ENCODE data around the gene CD7.
A peak's percentile ranks its signal among the peaks of the same experiment; 100 is the strongest.

Gene CD7

GRCh38 chr17:82353484-82353883 lies 36.1 kb upstream of the CD7 start:
- Histone ChIP-seq H4K91ac (ENCODE audit: low read depth, low read length, poor library complexity) (no peak overlapping the region), H2BK120ac (ENCODE audit: low read depth, low read length) (no peak overlapping the region), H3K4me3 (ENCODE audit: low read length in 2 of 2) (no peak overlapping the region), H3K4me2 (ENCODE audit: insufficient read depth, low read length, poor library complexity, severe bottlenecking) (no peak overlapping the region), H3K9me3 (replicated peaks in 1 of 2; ENCODE audit: control insufficient read depth in 2 of 2, insufficient read depth in 1 of 2, low read depth in 1 of 2, low read length in 2 of 2) (no peaks in the 10 kb centered on the region), H3K23ac (ENCODE audit: low read depth, low read length, poor library complexity) (no peak overlapping the region), H3K27me3 (ENCODE audit: control insufficient read depth in 3 of 3, insufficient read depth in 3 of 3, low read depth in 1 of 3, low read length in 3 of 3) (peaks cover 0 to 15% (median 0%) of the 10 kb centered on the region in 3 experiments), H4K8ac (ENCODE audit: low read depth, low read length) (no peak overlapping the region), H3K14ac (ENCODE audit: low read length) (no peak overlapping the region), H3K36me3 (replicated peaks in 1 of 2; ENCODE audit: control insufficient read depth in 2 of 2, insufficient read depth in 2 of 2, low read length in 2 of 2) (no peaks in the 10 kb centered on the region), H3K4ac (ENCODE audit: low read length) (no peak overlapping the region), H3K27ac (replicated peaks; ENCODE audit: low read length) (no peak overlapping the region), H2BK12ac (ENCODE audit: low read length) (no peak overlapping the region), H3K18ac (ENCODE audit: low read length) (no peak overlapping the region), H2AFZ (ENCODE audit: low read length) (no peak overlapping the region), H3K4me1 (ENCODE audit: control insufficient read depth in 2 of 2, insufficient read depth in 1 of 2, low read depth in 1 of 2, low read length in 2 of 2) (peaks cover 3 to 8% of the 10 kb centered on the region in 2 donors), H2AK5ac (ENCODE audit: low read depth, low read length) (peak overlapping the region; percentile 62), H2BK15ac (ENCODE audit: low read length) (peak overlapping the region; percentile 49), H2BK5ac (ENCODE audit: low read length) (no peak overlapping the region), H3K9ac (ENCODE audit: low read depth, low read length, poor library complexity) (no peak overlapping the region), H3K79me1 (ENCODE audit: low read depth, low read length) (no peaks in the 10 kb centered on the region)
- no peak for DNase-seq (ENCODE audit: low spot score)
- WGBS, 2 donors (ENCODE audit: extremely low coverage in 2 of 2, insufficient read length in 2 of 2, insufficient replicate concordance in 1 of 2): no CpG with 5 or more reads among the region's 8 CpGs

- no CpG with 5 or more reads among the region's 26 CpGs for WGBS, 2 donors (ENCODE audit: extremely low coverage in 2 of 2, insufficient read length in 2 of 2, insufficient replicate concordance in 1 of 2)
- Histone ChIP-seq H3K23ac (ENCODE audit: low read depth, low read length, poor library complexity) (peak overlapping the region; percentile 85), H3K36me3 (replicated peaks in 1 of 2; ENCODE audit: control insufficient read depth in 2 of 2, insufficient read depth in 2 of 2, low read length in 2 of 2) (no peaks in the 10 kb centered on the region), H4K91ac (ENCODE audit: low read depth, low read length, poor library complexity) (peak overlapping the region; percentile 85), H3K4me3 (ENCODE audit: low read length in 2 of 2) (no peak overlapping the region), H3K9me3 (replicated peaks in 1 of 2; ENCODE audit: control insufficient read depth in 2 of 2, insufficient read depth in 1 of 2, low read depth in 1 of 2, low read length in 2 of 2) (no peaks in the 10 kb centered on the region), H4K8ac (ENCODE audit: low read depth, low read length) (no peak overlapping the region), H2BK120ac (ENCODE audit: low read depth, low read length) (peak overlapping the region; percentile 24), H3K27me3 (ENCODE audit: control insufficient read depth in 3 of 3, insufficient read depth in 3 of 3, low read depth in 1 of 3, low read length in 3 of 3) (peaks cover 0 to 19% (median 0%) of the 10 kb centered on the region in 3 experiments), H2BK5ac (ENCODE audit: low read length) (peak overlapping the region; percentile 54), H3K18ac (ENCODE audit: low read length) (peak overlapping the region; percentile 92), H2BK15ac (ENCODE audit: low read length) (peak overlapping the region; percentile 98), H2BK12ac (ENCODE audit: low read length) (peak overlapping the region; percentile 95), H3K79me1 (ENCODE audit: low read depth, low read length) (no peaks in the 10 kb centered on the region), H2AFZ (ENCODE audit: low read length) (peak overlapping the region; percentile 77), H3K14ac (ENCODE audit: low read length) (peak overlapping the region; percentile 71), H3K9ac (ENCODE audit: low read depth, low read length, poor library complexity) (peak overlapping the region; percentile 77), H2AK5ac (ENCODE audit: low read depth, low read length) (peak overlapping the region; percentile 100), H3K4ac (ENCODE audit: low read length) (no peak overlapping the region), H3K4me2 (ENCODE audit: insufficient read depth, low read length, poor library complexity, severe bottlenecking) (no peak overlapping the region), H3K27ac (replicated peaks; ENCODE audit: low read length) (no peak overlapping the region), H3K4me1 (ENCODE audit: control insufficient read depth in 2 of 2, insufficient read depth in 1 of 2, low read depth in 1 of 2, low read length in 2 of 2) (peaks cover 0 to 6% of the 10 kb centered on the region in 2 donors)
- DNase-seq (ENCODE audit: low spot score): peak; percentile 93
Measured at GRCh38 chr17:82351713-82352488, 34.5 kb upstream of the CD7 start.

- Histone ChIP-seq H2BK15ac (ENCODE audit: low read length) (peak overlapping the region; percentile 98), H3K9ac (ENCODE audit: low read depth, low read length, poor library complexity) (peak overlapping the region; percentile 63), H2BK5ac (ENCODE audit: low read length) (no peak overlapping the region), H2AFZ (ENCODE audit: low read length) (peak overlapping the region; percentile 77), H3K14ac (ENCODE audit: low read length) (no peak overlapping the region), H3K18ac (ENCODE audit: low read length) (peak overlapping the region; percentile 92), H3K9me3 (replicated peaks in 1 of 2; ENCODE audit: control insufficient read depth in 2 of 2, insufficient read depth in 1 of 2, low read depth in 1 of 2, low read length in 2 of 2) (no peaks in the 10 kb centered on the region), H3K4me1 (ENCODE audit: control insufficient read depth in 2 of 2, insufficient read depth in 1 of 2, low read depth in 1 of 2, low read length in 2 of 2) (peaks cover 0 to 4% of the 10 kb centered on the region in 2 donors), H2AK5ac (ENCODE audit: low read depth, low read length) (peak overlapping the region; percentile 100), H2BK12ac (ENCODE audit: low read length) (peak overlapping the region; percentile 95), H3K4ac (ENCODE audit: low read length) (no peak overlapping the region), H2BK120ac (ENCODE audit: low read depth, low read length) (peak overlapping the region; percentile 24), H3K23ac (ENCODE audit: low read depth, low read length, poor library complexity) (peak overlapping the region; percentile 25), H3K79me1 (ENCODE audit: low read depth, low read length) (no peaks in the 10 kb centered on the region), H4K8ac (ENCODE audit: low read depth, low read length) (no peak overlapping the region), H4K91ac (ENCODE audit: low read depth, low read length, poor library complexity) (peak overlapping the region; percentile 85), H3K4me2 (ENCODE audit: insufficient read depth, low read length, poor library complexity, severe bottlenecking) (no peak overlapping the region), H3K4me3 (ENCODE audit: low read length in 2 of 2) (no peak overlapping the region), H3K27me3 (ENCODE audit: control insufficient read depth in 3 of 3, insufficient read depth in 3 of 3, low read depth in 1 of 3, low read length in 3 of 3) (peaks cover 0 to 16% (median 0%) of the 10 kb centered on the region in 3 experiments), H3K36me3 (replicated peaks in 1 of 2; ENCODE audit: control insufficient read depth in 2 of 2, insufficient read depth in 2 of 2, low read length in 2 of 2) (no peaks in the 10 kb centered on the region), H3K27ac (replicated peaks; ENCODE audit: low read length) (no peak overlapping the region)
- DNase-seq (ENCODE audit: low spot score): no peak
- no CpG with 5 or more reads among the region's 21 CpGs for WGBS, 2 donors (ENCODE audit: extremely low coverage in 2 of 2, insufficient read length in 2 of 2, insufficient replicate concordance in 1 of 2)
Measured at GRCh38 chr17:82351254-82351712, 33.9 kb upstream of the CD7 start.

- H3K36me3 ChIP-seq (replicated peaks in 1 of 2; ENCODE audit: control insufficient read depth in 2 of 2, insufficient read depth in 2 of 2, low read length in 2 of 2): no peaks in the 10 kb centered on the region
- no peak overlapping the region for H3K18ac ChIP-seq (ENCODE audit: low read length)
- H3K4me3 ChIP-seq (ENCODE audit: low read length in 2 of 2): no peak overlapping the region
- H3K27me3 ChIP-seq (ENCODE audit: control insufficient read depth in 3 of 3, insufficient read depth in 3 of 3, low read depth in 1 of 3, low read length in 3 of 3): peaks cover 0 to 16% (median 0%) of the 10 kb centered on the region in 3 experiments
- no peak overlapping the region for H2AFZ ChIP-seq (ENCODE audit: low read length)
- H3K9me3 ChIP-seq (replicated peaks in 1 of 2; ENCODE audit: control insufficient read depth in 2 of 2, insufficient read depth in 1 of 2, low read depth in 1 of 2, low read length in 2 of 2): no peaks in the 10 kb centered on the region
- H3K27ac ChIP-seq (replicated peaks; ENCODE audit: low read length): no peak overlapping the region
- H3K4me2 ChIP-seq (ENCODE audit: insufficient read depth, low read length, poor library complexity, severe bottlenecking): no peak overlapping the region
- no peak for DNase-seq (ENCODE audit: low spot score)
- no peak overlapping the region for H3K4ac ChIP-seq (ENCODE audit: low read length)
- no peaks in the 10 kb centered on the region for H3K79me1 ChIP-seq (ENCODE audit: low read depth, low read length)
- no peak overlapping the region for H2BK5ac ChIP-seq (ENCODE audit: low read length)
- H3K9ac ChIP-seq (ENCODE audit: low read depth, low read length, poor library complexity): peak overlapping the region; percentile 9
- H2BK15ac ChIP-seq (ENCODE audit: low read length): no peak overlapping the region
- H3K14ac ChIP-seq (ENCODE audit: low read length): no peak overlapping the region
- no CpG with 5 or more reads among the region's 28 CpGs for WGBS, 2 donors (ENCODE audit: extremely low coverage in 2 of 2, insufficient read length in 2 of 2, insufficient replicate concordance in 1 of 2)
- H2BK12ac ChIP-seq (ENCODE audit: low read length): no peak overlapping the region
- H2BK120ac ChIP-seq (ENCODE audit: low read depth, low read length): no peak overlapping the region
- H3K4me1 ChIP-seq (ENCODE audit: control insufficient read depth in 2 of 2, insufficient read depth in 1 of 2, low read depth in 1 of 2, low read length in 2 of 2): peaks cover 2 to 4% of the 10 kb centered on the region in 2 donors
- no peak overlapping the region for H4K91ac ChIP-seq (ENCODE audit: low read depth, low read length, poor library complexity)
- peak overlapping the region; percentile 47 for H3K23ac ChIP-seq (ENCODE audit: low read depth, low read length, poor library complexity)
- H4K8ac ChIP-seq (ENCODE audit: low read depth, low read length): no peak overlapping the region
- H2AK5ac ChIP-seq (ENCODE audit: low read depth, low read length): peak overlapping the region; percentile 47
Measured at GRCh38 chr17:82350182-82351030, 33.0 kb upstream of the CD7 start.

Data from neuronal stem cell (in vitro differentiated cells).